ENCODE measurements around the gene GPC5. TPM values are rescaled to one million over a fixed set of nuclear protein-coding genes. Genes with fewer than 3 reads are reported as not detected.

GPC5 gene
- total RNA-seq, 1 donor from 2014 or later: 0.17 TPM

- no peak for DNase-seq (ENCODE audit: low read depth)
- TF ChIP-seq, protein P1, sequence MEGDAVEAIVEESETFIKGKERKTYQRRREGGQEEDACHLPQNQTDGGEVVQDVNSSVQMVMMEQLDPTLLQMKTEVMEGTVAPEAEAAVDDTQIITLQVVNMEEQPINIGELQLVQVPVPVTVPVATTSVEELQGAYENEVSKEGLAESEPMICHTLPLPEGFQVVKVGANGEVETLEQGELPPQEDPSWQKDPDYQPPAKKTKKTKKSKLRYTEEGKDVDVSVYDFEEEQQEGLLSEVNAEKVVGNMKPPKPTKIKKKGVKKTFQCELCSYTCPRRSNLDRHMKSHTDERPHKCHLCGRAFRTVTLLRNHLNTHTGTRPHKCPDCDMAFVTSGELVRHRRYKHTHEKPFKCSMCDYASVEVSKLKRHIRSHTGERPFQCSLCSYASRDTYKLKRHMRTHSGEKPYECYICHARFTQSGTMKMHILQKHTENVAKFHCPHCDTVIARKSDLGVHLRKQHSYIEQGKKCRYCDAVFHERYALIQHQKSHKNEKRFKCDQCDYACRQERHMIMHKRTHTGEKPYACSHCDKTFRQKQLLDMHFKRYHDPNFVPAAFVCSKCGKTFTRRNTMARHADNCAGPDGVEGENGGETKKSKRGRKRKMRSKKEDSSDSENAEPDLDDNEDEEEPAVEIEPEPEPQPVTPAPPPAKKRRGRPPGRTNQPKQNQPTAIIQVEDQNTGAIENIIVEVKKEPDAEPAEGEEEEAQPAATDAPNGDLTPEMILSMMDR (IDR thresholded peaks at IDR 0.05; ENCODE audit: insufficient read depth, low read length, poor library complexity, severe bottlenecking): no peak
- Histone ChIP-seq H3K36me3 (ENCODE audit: control insufficient read depth, insufficient read depth, low read length) (no peaks in the 10 kb centered on the region), H3K4me3 (ENCODE audit: low read depth, low read length) (no peak overlapping the region), H3K27me3 (ENCODE audit: control insufficient read depth, insufficient read depth, low read length) (no peaks in the 10 kb centered on the region)
Measured at GRCh38 chr13:92172191-92172590, 773.8 kb downstream of the GPC5 start.

DNA sequence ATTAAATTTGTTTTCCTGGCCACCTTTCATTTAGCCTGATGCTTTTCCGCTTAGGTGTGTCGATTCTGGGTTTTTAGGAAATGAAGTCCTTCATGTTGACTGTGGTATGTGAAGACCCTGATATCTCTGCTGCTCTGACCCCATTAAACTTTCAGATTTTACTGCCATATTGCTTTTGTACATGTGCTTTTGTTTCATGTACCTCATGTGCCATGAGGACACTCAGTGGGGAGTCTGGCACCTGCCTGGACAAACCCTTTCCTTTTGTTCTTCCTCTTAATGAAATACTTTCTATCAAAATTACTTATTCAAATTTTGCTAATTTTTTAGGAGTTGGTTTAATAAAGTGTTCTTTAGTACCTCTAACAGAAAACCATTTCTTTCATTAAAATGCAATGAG lies 774.8 kb downstream of the GPC5 start:
- Histone ChIP-seq H3K27me3 (ENCODE audit: control insufficient read depth, insufficient read depth, low read length) (no peaks in the 10 kb centered on the region), H3K36me3 (ENCODE audit: control insufficient read depth, insufficient read depth, low read length) (no peaks in the 10 kb centered on the region), H3K4me3 (ENCODE audit: low read depth, low read length) (no peak overlapping the region)
- DNase-seq (ENCODE audit: low read depth): no peak
- TF ChIP-seq, protein P1 (IDR thresholded peaks at IDR 0.05; ENCODE audit: insufficient read depth, low read length, poor library complexity, severe bottlenecking): no peak

- peak; percentile 26 for DNase-seq (ENCODE audit: low read depth)
- no peak overlapping the region for H3K4me3 ChIP-seq (ENCODE audit: low read depth, low read length)
Measured at GRCh38 chr13:92175330-92175729, 776.9 kb downstream of the GPC5 start.

GRCh38 chr13:92177966-92178365 lies 779.5 kb downstream of the GPC5 start:
- no peak for DNase-seq (ENCODE audit: low read depth)
- TF ChIP-seq, protein P1 (IDR thresholded peaks at IDR 0.05; ENCODE audit: insufficient read depth, low read length, poor library complexity, severe bottlenecking): no peak
- Histone ChIP-seq H3K27me3 (ENCODE audit: control insufficient read depth, insufficient read depth, low read length) (no peaks in the 10 kb centered on the region), H3K4me3 (ENCODE audit: low read depth, low read length) (no peak overlapping the region), H3K36me3 (ENCODE audit: control insufficient read depth, insufficient read depth, low read length) (no peaks in the 10 kb centered on the region)

More at GRCh38 chr13:92175330-92175729, 776.9 kb downstream of the GPC5 start:
- TF ChIP-seq, protein P1 (IDR thresholded peaks at IDR 0.05; ENCODE audit: insufficient read depth, low read length, poor library complexity, severe bottlenecking): peak; percentile 69
- Histone ChIP-seq H3K27me3 (ENCODE audit: control insufficient read depth, insufficient read depth, low read length) (no peaks in the 10 kb centered on the region), H3K36me3 (ENCODE audit: control insufficient read depth, insufficient read depth, low read length) (no peaks in the 10 kb centered on the region)

DNA sequence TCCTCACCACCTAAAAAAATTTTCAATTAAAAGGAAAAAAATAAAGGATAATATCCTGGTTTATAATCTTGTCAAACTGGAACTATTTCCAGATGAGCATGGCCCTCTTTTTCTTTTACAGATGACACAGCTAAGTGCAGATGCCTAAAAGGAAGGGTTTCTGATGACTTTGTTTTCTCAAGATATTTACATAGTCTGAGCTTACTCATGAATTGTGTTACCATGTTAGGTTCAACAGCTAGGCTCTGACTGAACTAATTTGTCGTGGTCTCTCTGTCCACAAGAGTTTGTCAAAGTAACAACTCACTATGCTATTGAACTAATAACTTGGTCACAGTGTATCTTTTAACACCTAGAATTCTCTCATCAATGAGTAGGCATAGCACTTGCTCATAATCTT lies 780.8 kb downstream of the GPC5 start:
- Histone ChIP-seq H3K4me3 (ENCODE audit: low read depth, low read length) (no peak overlapping the region), H3K27me3 (ENCODE audit: control insufficient read depth, insufficient read depth, low read length) (no peaks in the 10 kb centered on the region), H3K36me3 (ENCODE audit: control insufficient read depth, insufficient read depth, low read length) (no peaks in the 10 kb centered on the region)
- DNase-seq (ENCODE audit: low read depth): no peak
- TF ChIP-seq, protein P1 (IDR thresholded peaks at IDR 0.05; ENCODE audit: insufficient read depth, low read length, poor library complexity, severe bottlenecking): no peak

- no peaks in the 10 kb centered on the region for H3K27me3 ChIP-seq (ENCODE audit: control insufficient read depth, insufficient read depth, low read length)
- no peak for DNase-seq (ENCODE audit: low read depth)
- H3K36me3 ChIP-seq (ENCODE audit: control insufficient read depth, insufficient read depth, low read length): no peaks in the 10 kb centered on the region
- no peak overlapping the region for H3K4me3 ChIP-seq (ENCODE audit: low read depth, low read length)
- TF ChIP-seq, protein P1 (IDR thresholded peaks at IDR 0.05; ENCODE audit: insufficient read depth, low read length, poor library complexity, severe bottlenecking): peak; percentile 82
Measured at GRCh38 chr13:92187378-92187989, 789.1 kb downstream of the GPC5 start.
